ENCODE results near the gene KCTD1.

DNA sequence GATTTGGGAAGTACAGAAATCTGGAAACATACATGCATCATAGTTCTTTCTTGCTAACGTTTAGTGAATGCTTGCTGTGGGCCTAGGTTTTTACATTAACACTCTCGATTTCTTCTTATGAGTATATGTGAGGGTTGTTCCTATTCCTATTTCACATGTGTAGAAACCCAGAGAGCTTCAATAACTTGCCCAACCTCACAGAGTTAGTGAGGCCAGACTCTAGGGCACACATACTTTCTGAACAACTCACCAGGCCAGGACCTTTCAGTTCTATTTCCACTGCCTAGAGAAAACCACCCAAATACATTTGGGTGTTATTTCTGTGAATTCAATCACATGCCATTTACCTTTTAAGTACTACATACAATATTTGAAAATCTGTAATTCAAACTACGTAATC lies 8.2 kb upstream of the KCTD1 start:
- TF ChIP-seq, protein P1, sequence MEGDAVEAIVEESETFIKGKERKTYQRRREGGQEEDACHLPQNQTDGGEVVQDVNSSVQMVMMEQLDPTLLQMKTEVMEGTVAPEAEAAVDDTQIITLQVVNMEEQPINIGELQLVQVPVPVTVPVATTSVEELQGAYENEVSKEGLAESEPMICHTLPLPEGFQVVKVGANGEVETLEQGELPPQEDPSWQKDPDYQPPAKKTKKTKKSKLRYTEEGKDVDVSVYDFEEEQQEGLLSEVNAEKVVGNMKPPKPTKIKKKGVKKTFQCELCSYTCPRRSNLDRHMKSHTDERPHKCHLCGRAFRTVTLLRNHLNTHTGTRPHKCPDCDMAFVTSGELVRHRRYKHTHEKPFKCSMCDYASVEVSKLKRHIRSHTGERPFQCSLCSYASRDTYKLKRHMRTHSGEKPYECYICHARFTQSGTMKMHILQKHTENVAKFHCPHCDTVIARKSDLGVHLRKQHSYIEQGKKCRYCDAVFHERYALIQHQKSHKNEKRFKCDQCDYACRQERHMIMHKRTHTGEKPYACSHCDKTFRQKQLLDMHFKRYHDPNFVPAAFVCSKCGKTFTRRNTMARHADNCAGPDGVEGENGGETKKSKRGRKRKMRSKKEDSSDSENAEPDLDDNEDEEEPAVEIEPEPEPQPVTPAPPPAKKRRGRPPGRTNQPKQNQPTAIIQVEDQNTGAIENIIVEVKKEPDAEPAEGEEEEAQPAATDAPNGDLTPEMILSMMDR (IDR thresholded peaks at IDR 0.05; ENCODE audit: poor library complexity): no peak
- no peak for TF ChIP-seq EZH2 (IDR thresholded peaks at IDR 0.05; ENCODE audit: borderline replicate concordance)
